OCI-LY7 (cell line): ENCODE measurements around the gene INHA. TPM values are rescaled to one million over a fixed set of nuclear protein-coding genes. Genes with fewer than 3 reads are reported as not detected.

Source experiments
- BruUV-seq: library from RNA; stranded (reverse); fragments of 400-500 nt; replicated peaks from 2 replicates; lab custom pipeline; 2021; lab: Mats Ljungman, UMichigan
- CTCF ChIA-PET: fragments of 300-600 bp; sonication (Branson Sonifier 250); formaldehyde crosslinking; loops from one replicate; lab custom pipeline; 2022; ENCODE audit warnings: antibody characterized with exemption; ENCODE audit not compliant: unreplicated experiment; lab: Charles Lee
- POLR2A ChIA-PET: fragments of 300-600 bp; sonication (Branson Sonifier 250); formaldehyde crosslinking; loops from one replicate; lab custom pipeline; 2022; ENCODE audit warnings: antibody characterized with exemption; lab: Charles Lee
- DNase-seq: peaks from one replicate; pipeline ENCODE4 v3.0.0-alpha.2; 2015; ENCODE audit warnings: low spot score
- H2AFZ ChIP-seq: fragments of 200-600 bp; sonication (generic), shearing (Covaris generic); 2 replicates; pipeline ENCODE4 v1.6.1; 2014; ENCODE audit warnings: mild to moderate bottlenecking, antibody characterized with exemption, low read length, moderate library complexity
- H3K27ac ChIP-seq: fragments of 200-600 bp; sonication (generic); 2 replicates; pipeline ENCODE4 v1.5.1; 2014; ENCODE audit warnings: mixed run types, low read depth, mild to moderate bottlenecking, moderate library complexity, low read length, inconsistent platforms; ENCODE audit not compliant: poor library complexity, severe bottlenecking
- H3K36me3 ChIP-seq: fragments of 200-600 bp; sonication (generic); 2 replicates; pipeline ENCODE4 v1.6.1; 2014; ENCODE audit warnings: mild to moderate bottlenecking, antibody characterized with exemption, low read length, moderate library complexity, mixed read lengths; ENCODE audit not compliant: insufficient read depth
- H3K4me1 ChIP-seq: fragments of 200-600 bp; sonication (generic); 2 replicates; pipeline ENCODE4 v1.5.1; 2014; ENCODE audit warnings: mild to moderate bottlenecking, low read length; ENCODE audit not compliant: insufficient read depth, poor library complexity, severe bottlenecking
- H3K4me2 ChIP-seq: fragments of 200-600 bp; sonication (generic); 2 replicates; pipeline ENCODE4 v1.6.1; 2014; ENCODE audit warnings: mild to moderate bottlenecking, low read length
- H3K4me3 ChIP-seq: fragments of 200-600 bp; sonication (generic); 2 replicates; pipeline ENCODE4 v1.5.1; 2014; ENCODE audit warnings: mild to moderate bottlenecking, low read depth, low read length; ENCODE audit not compliant: poor library complexity, severe bottlenecking
- H3K79me2 ChIP-seq: fragments of 200-600 bp; sonication (generic); 2 replicates; pipeline ENCODE4 v1.6.1; 2016; ENCODE audit warnings: low read depth, mild to moderate bottlenecking, low read length, moderate library complexity, mixed read lengths; ENCODE audit not compliant: insufficient read depth
- H3K9me2 ChIP-seq: fragments of 200-600 bp; sonication (generic); 2 replicates; pipeline ENCODE4 v1.6.1; 2016; ENCODE audit warnings: mild to moderate bottlenecking, low read length, mixed read lengths; ENCODE audit not compliant: insufficient read depth
- H3K9me3 ChIP-seq: fragments of 200-600 bp; sonication (generic); 2 replicates; pipeline ENCODE4 v1.6.1; 2014; ENCODE audit warnings: mild to moderate bottlenecking, mixed run types, low read length, mixed read lengths
- H4K20me1 ChIP-seq: fragments of 200-600 bp; sonication (generic); 2 replicates; pipeline ENCODE4 v1.6.1; 2014; ENCODE audit warnings: mild to moderate bottlenecking, antibody characterized with exemption, low read length, moderate library complexity, mixed read lengths; ENCODE audit not compliant: insufficient read depth
- EZH2phosphoT487 ChIP-seq: fragments of 200-600 bp; sonication (generic); IDR thresholded peaks from 2 replicates; pipeline ENCODE4 v1.6.1; 2018; ENCODE audit warnings: low read depth, borderline replicate concordance, mild to moderate bottlenecking, mixed run types, antibody characterized with exemption, low read length, moderate library complexity, mixed read lengths
- intact Hi-C: fragments of 100-400 bp; cut with micrococcal nuclease; formaldehyde crosslinking; loops from one replicate; pipeline ENCODE4 v1.10.0; 2022; ENCODE audit not compliant: unreplicated experiment
- total RNA-seq, 2 experiments: library from RNA; depleted of rRNA in 1 of 2; stranded (reverse); fragments of >200 nt in 1 of 2; shearing (Covaris generic) in 1 of 2; gene quantifications; 2 replicates each; pipeline ENCODE4 v1.2.3, GENCODE V29; 2014 to 2022
- TF ChIP-seq, protein P1 (sequence below): fragments of 200-600 bp; sonication (generic); conservative IDR thresholded peaks from 2 replicates; pipeline ENCODE4 v1.5.1; 2014; ENCODE audit warnings: mild to moderate bottlenecking, antibody characterized with exemption, low read length, moderate library complexity, mixed read lengths

The INHA gene
- total RNA-seq, 2 experiments from 2014 or later = not detected

DNA sequence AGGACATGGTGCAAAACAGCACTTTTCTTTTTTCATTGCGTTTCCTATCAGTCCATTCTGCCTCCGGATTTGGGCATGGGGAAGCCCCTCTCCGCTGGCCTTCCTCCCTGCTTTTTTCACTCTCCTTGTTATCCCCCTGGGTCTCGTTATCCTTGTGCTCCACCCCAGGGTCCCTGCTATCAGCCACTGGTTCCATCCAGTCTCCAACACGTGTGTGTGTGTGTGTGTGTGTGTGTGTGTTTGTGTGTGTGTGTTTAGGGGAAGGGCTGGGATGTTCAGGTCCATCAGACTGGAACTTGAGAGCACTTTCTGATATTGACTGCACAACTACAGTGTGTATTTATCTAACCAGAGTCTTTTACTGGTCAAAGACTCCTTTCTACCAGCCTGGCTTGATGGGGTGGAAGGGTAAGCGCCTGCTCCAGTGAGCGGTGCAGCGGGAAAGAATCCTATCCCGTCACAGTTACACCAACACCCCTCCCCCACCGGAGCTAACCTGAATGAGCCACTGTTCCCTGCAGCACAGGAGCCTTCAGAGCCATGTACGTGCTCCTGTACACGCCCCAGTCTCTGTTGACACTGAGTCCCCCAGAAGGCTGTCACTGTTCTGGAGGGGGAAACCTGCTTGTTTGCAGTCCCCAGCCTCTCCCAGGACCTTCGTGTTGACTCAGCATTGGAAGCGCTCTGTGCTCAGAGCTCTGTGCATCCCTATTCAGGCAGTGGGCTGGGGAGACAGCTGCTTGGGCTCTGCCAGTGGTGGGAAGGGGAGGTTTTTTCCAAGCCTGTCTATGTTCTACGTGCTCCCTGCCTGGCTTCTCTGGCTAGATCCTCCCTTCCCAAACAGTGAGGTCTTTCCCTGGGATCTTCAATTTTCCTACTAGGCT, 4.6 kb downstream of the INHA start:
- TF ChIP-seq, protein P1, sequence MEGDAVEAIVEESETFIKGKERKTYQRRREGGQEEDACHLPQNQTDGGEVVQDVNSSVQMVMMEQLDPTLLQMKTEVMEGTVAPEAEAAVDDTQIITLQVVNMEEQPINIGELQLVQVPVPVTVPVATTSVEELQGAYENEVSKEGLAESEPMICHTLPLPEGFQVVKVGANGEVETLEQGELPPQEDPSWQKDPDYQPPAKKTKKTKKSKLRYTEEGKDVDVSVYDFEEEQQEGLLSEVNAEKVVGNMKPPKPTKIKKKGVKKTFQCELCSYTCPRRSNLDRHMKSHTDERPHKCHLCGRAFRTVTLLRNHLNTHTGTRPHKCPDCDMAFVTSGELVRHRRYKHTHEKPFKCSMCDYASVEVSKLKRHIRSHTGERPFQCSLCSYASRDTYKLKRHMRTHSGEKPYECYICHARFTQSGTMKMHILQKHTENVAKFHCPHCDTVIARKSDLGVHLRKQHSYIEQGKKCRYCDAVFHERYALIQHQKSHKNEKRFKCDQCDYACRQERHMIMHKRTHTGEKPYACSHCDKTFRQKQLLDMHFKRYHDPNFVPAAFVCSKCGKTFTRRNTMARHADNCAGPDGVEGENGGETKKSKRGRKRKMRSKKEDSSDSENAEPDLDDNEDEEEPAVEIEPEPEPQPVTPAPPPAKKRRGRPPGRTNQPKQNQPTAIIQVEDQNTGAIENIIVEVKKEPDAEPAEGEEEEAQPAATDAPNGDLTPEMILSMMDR = no peak
- no peak for TF ChIP-seq EZH2phosphoT487
- H3K9me3 ChIP-seq = no peaks in the 10 kb centered on the region
- H3K4me3 ChIP-seq = no peak overlapping the region
- no peaks in the 10 kb centered on the region for H3K36me3 ChIP-seq
- no peaks in the 10 kb centered on the region for H3K79me2 ChIP-seq
- no peak overlapping the region for H3K4me2 ChIP-seq
- DNase-seq = no peak
- CTCF ChIA-PET = no interaction called here
- H3K4me1 ChIP-seq = no peaks in the 10 kb centered on the region
- intact Hi-C loops = no loop called here
- H3K27ac ChIP-seq = no peak overlapping the region
- no peaks in the 10 kb centered on the region for H3K9me2 ChIP-seq
- H4K20me1 ChIP-seq = no peaks in the 10 kb centered on the region
- BruUV-seq = no TSS peak
- POLR2A ChIA-PET = interaction anchor here (0.6 kb wide), 1 partner anchor 41 kb away, joined by 3 read pairs; no protein-coding TSS in a partner anchor
- H2AFZ ChIP-seq = no peak overlapping the region

DNA sequence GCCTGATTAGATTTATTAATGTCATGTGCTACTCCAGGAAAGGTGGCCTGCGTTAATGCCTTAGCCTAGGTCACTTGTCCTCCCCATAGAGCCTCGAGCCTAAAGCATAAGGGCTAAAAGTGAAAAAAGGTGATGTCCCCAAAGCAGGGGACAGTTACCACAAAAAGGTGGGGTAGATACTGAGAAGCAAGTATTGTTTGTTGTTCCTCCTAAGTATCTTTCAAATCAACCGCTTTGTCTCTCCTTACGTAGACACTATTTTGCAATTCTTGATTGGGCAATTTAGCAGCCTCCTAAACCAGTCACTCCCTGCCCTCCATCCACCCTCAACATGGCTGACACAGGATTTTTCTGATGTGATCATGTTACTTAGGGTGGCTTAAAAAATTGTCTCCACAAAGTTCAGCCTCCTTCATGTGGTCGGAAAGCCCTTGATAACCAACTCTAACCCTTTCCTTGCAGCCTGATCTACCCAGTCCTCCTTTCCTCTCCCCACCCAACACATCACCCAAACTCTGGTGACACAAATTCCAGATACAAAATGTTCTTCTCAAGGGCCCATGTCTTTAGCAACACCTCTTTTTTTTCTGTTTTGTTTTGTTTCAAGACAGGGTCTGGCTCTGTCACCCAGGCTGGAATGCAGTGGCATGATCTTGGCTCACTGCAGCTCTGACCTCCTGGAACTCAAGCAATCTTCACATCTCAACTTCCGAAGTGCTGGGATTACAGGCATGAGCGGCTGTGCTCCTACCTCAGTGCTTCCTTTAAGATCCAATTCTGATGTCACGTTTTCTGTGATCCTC, 6.9 kb downstream of the INHA start:
- H3K79me2 ChIP-seq = no peaks in the 10 kb centered on the region
- POLR2A ChIA-PET = no interaction called here
- no peak overlapping the region for H3K4me3 ChIP-seq
- H4K20me1 ChIP-seq = no peaks in the 10 kb centered on the region
- CTCF ChIA-PET = no interaction called here
- intact Hi-C loops = no loop called here
- H2AFZ ChIP-seq = no peak overlapping the region
- BruUV-seq = no TSS peak
- no peaks in the 10 kb centered on the region for H3K4me1 ChIP-seq
- no peak overlapping the region for H3K27ac ChIP-seq
- no peaks in the 10 kb centered on the region for H3K36me3 ChIP-seq
- DNase-seq = no peak
- no peaks in the 10 kb centered on the region for H3K9me2 ChIP-seq
- no peak overlapping the region for H3K4me2 ChIP-seq
- TF ChIP-seq, protein P1 = no peak
- TF ChIP-seq EZH2phosphoT487 = no peak
- H3K9me3 ChIP-seq = no peaks in the 10 kb centered on the region
